DND-41 (cell line): ENCODE results near the gene TRPM5.

Experiments
- CTCF ChIP-seq: IDR thresholded peaks from 2 replicates; pipeline ENCODE4 v1.5.1; 2012; ENCODE audit warnings: borderline replicate concordance, low read length, moderate library complexity, mild to moderate bottlenecking; ENCODE audit not compliant: poor library complexity, severe bottlenecking; ENCODE audit errors: extremely low read depth
- EZH2 ChIP-seq: IDR thresholded peaks from 3 replicates; pipeline ENCODE4 v1.6.1; 2012; ENCODE audit warnings: borderline replicate concordance, low read depth, mild to moderate bottlenecking, moderate library complexity, low read length, inconsistent platforms; ENCODE audit not compliant: severe bottlenecking

GRCh38 chr11:2440646-2441045 lies 3.7 kb downstream of the TRPM5 start:
- TF ChIP-seq CTCF: no peak
- TF ChIP-seq EZH2: no peak
